Neural cell (in vitro differentiated cells): Measurements from ENCODE around the gene PEG3. TPM values are rescaled to one million over a fixed set of nuclear protein-coding genes. Genes with fewer than 3 reads are reported as not detected.

ENCODE experiments used
- H2AFZ ChIP-seq: fragments of 200-600, 300-800 bp; sonication (generic), shearing (Covaris generic); 2 replicates; pipeline ENCODE4 v1.6.0; 2014; ENCODE audit warnings: low read depth, mild to moderate bottlenecking, antibody characterized with exemption, low read length, moderate library complexity
- H3F3A ChIP-seq: fragments of 200-600 bp; shearing (Covaris generic); 2 replicates; pipeline ENCODE4 v1.6.1; 2016; ENCODE audit warnings: mild to moderate bottlenecking, moderate library complexity, mixed read lengths, antibody characterized with exemption, low read length; ENCODE audit not compliant: insufficient read depth, poor library complexity, severe bottlenecking
- H3K27ac ChIP-seq: fragments of 200-600, 300-800 bp; sonication (generic), shearing (Covaris generic); 2 replicates; pipeline ENCODE4 v1.5.1; 2014; ENCODE audit warnings: mild to moderate bottlenecking, low read length, moderate library complexity
- H3K27me3 ChIP-seq: fragments of 300-800, 200-600 bp; sonication (generic), shearing (Covaris generic); 2 replicates; pipeline ENCODE4 v1.6.0; 2014; ENCODE audit warnings: mild to moderate bottlenecking, low read depth, low read length, moderate library complexity; ENCODE audit not compliant: insufficient read depth
- H3K36me3 ChIP-seq: fragments of 300-800, 200-600 bp; sonication (generic), shearing (Covaris generic); 2 replicates; pipeline ENCODE4 v1.5.1; 2014; ENCODE audit warnings: mild to moderate bottlenecking, antibody characterized with exemption, low read length, moderate library complexity; ENCODE audit not compliant: insufficient read depth
- H3K4me2 ChIP-seq: fragments of 300-800, 200-600 bp; sonication (generic), shearing (Covaris generic); 2 replicates; pipeline ENCODE4 v1.6.0; 2014; ENCODE audit warnings: mild to moderate bottlenecking, low read length
- H3K4me3 ChIP-seq: fragments of 300-800, 200-600 bp; sonication (generic), shearing (Covaris generic); 2 replicates; pipeline ENCODE4 v1.5.1; 2014; ENCODE audit warnings: mild to moderate bottlenecking, low read length, moderate library complexity
- H3K79me2 ChIP-seq: fragments of 200-600 bp; shearing (Covaris generic); replicated peaks from 2 replicates; pipeline ENCODE4 v1.6.0; 2014; ENCODE audit warnings: mild to moderate bottlenecking, low read length, moderate library complexity; ENCODE audit not compliant: insufficient read depth
- H3K9ac ChIP-seq: fragments of 300-800, 200-600 bp; sonication (generic), shearing (Covaris generic); 2 replicates; pipeline ENCODE4 v1.6.1; 2016; ENCODE audit warnings: mild to moderate bottlenecking, low read length, mixed read lengths
- H3K9me2 ChIP-seq: fragments of 200-600 bp; shearing (Covaris generic); 2 replicates; pipeline ENCODE4 v1.6.1; 2016; ENCODE audit warnings: mild to moderate bottlenecking, low read length, mixed read lengths; ENCODE audit not compliant: insufficient read depth
- H3K9me3 ChIP-seq: fragments of 200-600, 300-800 bp; sonication (generic), shearing (Covaris generic); 2 replicates; pipeline ENCODE4 v1.6.1; 2016; ENCODE audit warnings: mild to moderate bottlenecking, mixed run types, low read length, moderate library complexity, mixed read lengths
- H4K20me1 ChIP-seq: fragments of 200-600 bp; shearing (Covaris generic); 2 replicates; pipeline ENCODE4 v1.6.1; 2016; ENCODE audit warnings: mild to moderate bottlenecking, mixed run types; ENCODE audit not compliant: insufficient read depth
- CTCF ChIP-seq: fragments of 450-650 bp; IDR thresholded peaks from 2 replicates; pipeline ENCODE4 v1.5.1; 2014; ENCODE audit warnings: antibody characterized with exemption, mild to moderate bottlenecking, moderate library complexity; ENCODE audit not compliant: poor library complexity, severe bottlenecking
- EP300 ChIP-seq: fragments of 450-650 bp; conservative IDR thresholded peaks from 2 replicates; pipeline ENCODE4 v1.6.1; 2014; ENCODE audit warnings: antibody characterized with exemption, mild to moderate bottlenecking, moderate library complexity; ENCODE audit not compliant: poor library complexity, severe bottlenecking
- EZH2 ChIP-seq: fragments of 200-600, 300-800 bp; shearing (Covaris generic), sonication (generic); IDR thresholded peaks from 2 replicates; pipeline ENCODE4 v1.6.1; 2014; ENCODE audit warnings: antibody characterized with exemption, low read length, borderline replicate concordance, mild to moderate bottlenecking; ENCODE audit not compliant: insufficient read depth, poor library complexity, severe bottlenecking
- MXI1 ChIP-seq: fragments of 450-650 bp; conservative IDR thresholded peaks from 2 replicates; pipeline ENCODE4 v1.6.1; 2014; ENCODE audit warnings: antibody characterized with exemption, mild to moderate bottlenecking; ENCODE audit not compliant: poor library complexity, severe bottlenecking
- POLR2AphosphoS5 ChIP-seq: IDR thresholded peaks from 2 replicates; pipeline ENCODE4 v1.6.1; 2012
- RAD21 ChIP-seq: fragments of 450-650 bp; conservative IDR thresholded peaks from 2 replicates; pipeline ENCODE4 v1.6.1; 2014; ENCODE audit warnings: antibody characterized with exemption, mild to moderate bottlenecking, moderate library complexity
- REST ChIP-seq: IDR thresholded peaks from 2 replicates; pipeline ENCODE4 v1.6.1; 2012; ENCODE audit warnings: borderline replicate concordance
- SMC3 ChIP-seq: fragments of 450-650 bp; conservative IDR thresholded peaks from 2 replicates; pipeline ENCODE4 v1.6.1; 2014; ENCODE audit warnings: antibody characterized with exemption, mild to moderate bottlenecking, moderate library complexity; ENCODE audit not compliant: poor library complexity
- TAF1 ChIP-seq: IDR thresholded peaks from 2 replicates; pipeline ENCODE4 v1.6.1; 2012; ENCODE audit warnings: low read depth
- polyA plus RNA-seq: library from polyadenylated mRNA; depleted of rRNA; stranded (reverse); fragments of >200 nt; gene quantifications from 2 replicates; pipeline ENCODE4 v1.2.3, GENCODE V29; 2014

PEG3 gene
- polyA plus RNA-seq, 1 donor from 2014 or later = 0.06 TPM

- no peaks in the 10 kb centered on the region for H3F3A ChIP-seq
- no peaks in the 10 kb centered on the region for H3K9me2 ChIP-seq
- H3K36me3 ChIP-seq = no peaks in the 10 kb centered on the region
- no peaks in the 10 kb centered on the region for H4K20me1 ChIP-seq
- no peak overlapping the region for H3K27ac ChIP-seq
- TF ChIP-seq POLR2AphosphoS5 (no peak), RAD21 (no peak), EZH2 (no peak)
- H2AFZ ChIP-seq = no peak overlapping the region
- peaks cover 12% of the 10 kb centered on the region for H3K9me3 ChIP-seq
- no peak overlapping the region for H3K4me3 ChIP-seq
- H3K27me3 ChIP-seq = no peaks in the 10 kb centered on the region
- no peaks in the 10 kb centered on the region for H3K79me2 ChIP-seq
- no peak overlapping the region for H3K4me2 ChIP-seq
- no peak overlapping the region for H3K9ac ChIP-seq
Measured at GRCh38 chr19:56832352-56832928, 8.1 kb downstream of the PEG3 start.

- Histone ChIP-seq H3K27me3 (no peaks in the 10 kb centered on the region), H4K20me1 (no peaks in the 10 kb centered on the region), H3K4me2 (no peak overlapping the region), H3K4me3 (no peak overlapping the region), H3K36me3 (no peaks in the 10 kb centered on the region), H3K79me2 (no peaks in the 10 kb centered on the region), H3F3A (no peaks in the 10 kb centered on the region), H3K27ac (no peak overlapping the region), H3K9ac (no peak overlapping the region), H3K9me2 (no peaks in the 10 kb centered on the region), H2AFZ (no peak overlapping the region), H3K9me3 (peaks cover 11% of the 10 kb centered on the region)
- no peak for TF ChIP-seq RAD21
- TF ChIP-seq CTCF = no peak
- TF ChIP-seq POLR2AphosphoS5 = no peak
- no peak for TF ChIP-seq MXI1
- no peak for TF ChIP-seq EP300
Measured at GRCh38 chr19:56831255-56831654, 9.3 kb downstream of the PEG3 start.

- H3K9me2 ChIP-seq = no peaks in the 10 kb centered on the region
- H2AFZ ChIP-seq = no peak overlapping the region
- H3F3A ChIP-seq = no peaks in the 10 kb centered on the region
- H3K9me3 ChIP-seq = peaks cover 14% of the 10 kb centered on the region
- no peak overlapping the region for H3K4me3 ChIP-seq
- no peaks in the 10 kb centered on the region for H4K20me1 ChIP-seq
- no peaks in the 10 kb centered on the region for H3K36me3 ChIP-seq
- H3K4me2 ChIP-seq = no peak overlapping the region
- no peak overlapping the region for H3K27ac ChIP-seq
- H3K27me3 ChIP-seq = no peaks in the 10 kb centered on the region
- TF ChIP-seq TAF1 (no peak), REST (no peak), POLR2AphosphoS5 (no peak), SMC3 (no peak), EZH2 (no peak), CTCF (no peak), RAD21 (no peak), MXI1 (no peak), EP300 (no peak)
- H3K79me2 ChIP-seq = no peaks in the 10 kb centered on the region
- H3K9ac ChIP-seq = no peak overlapping the region
Measured at GRCh38 chr19:56829596-56829995, 10.9 kb downstream of the PEG3 start.
